ENCODE data around the gene LYAR.

- no peak for TF ChIP-seq CTCF (optimal IDR thresholded peaks at IDR 0.05 in 1 of 3, IDR thresholded peaks at IDR 0.05 in 1 of 3, conservative IDR thresholded peaks at IDR 0.05 in 1 of 3; ENCODE audit: extremely low read depth in 1 of 3, insufficient read depth in 2 of 3, low read length in 3 of 3)
- TF ChIP-seq EZH2 (IDR thresholded peaks at IDR 0.05; ENCODE audit: low read length): no peak
Observed at GRCh38 chr4:4267981-4268380, 22.0 kb downstream of the LYAR start.

Data from keratinocyte (primary cell).